CD4-positive, alpha-beta T cell treated with Interleukin-17A for 1 hour (primary cell): ENCODE data around the gene SPRYD4.
"Not testable (repeated sequence)": the region's sequence is repeated elsewhere in the genome, so short reads cannot be mapped to it uniquely, and the experiment has no call there.

Experiments
- DNase-seq: peaks from one replicate; pipeline ENCODE4 v3.0.0-alpha.2; 2020

The SPRYD4 gene

GRCh38 chr12:56477521-56478225 is 9.3 kb downstream of the SPRYD4 start:
- DNase-seq: no peak

GRCh38 chr12:56479625-56480024 is 11.2 kb downstream of the SPRYD4 start:
- no peak for DNase-seq

- DNase-seq: no peak
Measured at GRCh38 chr12:56484566-56484965, 16.2 kb downstream of the SPRYD4 start.

DNA sequence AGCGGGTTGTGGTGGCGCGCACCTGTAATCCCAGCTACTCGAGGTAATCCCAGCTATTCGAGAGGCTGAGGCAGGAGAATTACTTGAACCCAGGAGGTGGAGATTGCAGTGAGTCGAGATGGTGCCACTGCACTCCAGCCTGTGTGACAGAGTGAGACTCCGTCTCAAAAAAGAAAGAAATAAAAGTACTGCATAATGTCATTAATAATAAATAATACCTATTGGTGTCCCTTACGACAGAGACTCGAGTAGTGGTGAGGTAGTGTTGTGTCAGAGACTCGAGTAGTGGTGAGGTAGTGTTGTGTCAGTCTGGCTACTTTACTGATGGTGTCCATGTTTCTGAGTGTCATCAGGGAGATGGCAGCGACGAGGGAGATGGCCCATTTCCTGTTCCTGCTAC is 18.3 kb downstream of the SPRYD4 start:
- DNase-seq: no peak

GRCh38 chr12:56487448-56488040 is 19.2 kb downstream of the SPRYD4 start:
- no peak for DNase-seq

- DNase-seq: peak; percentile 87
Measured at GRCh38 chr12:56488041-56488955, 19.9 kb downstream of the SPRYD4 start, which contains the start of gene GLS2. Gene GLS2, minus strand, starts transcription at chr12:56488161. Its CDS starts 43 bp downstream, at chr12:56488118.

- DNase-seq: no peak
Measured at GRCh38 chr12:56490360-56490759, 22.0 kb downstream of the SPRYD4 start.

GRCh38 chr12:56493409-56494105 is 25.2 kb downstream of the SPRYD4 start:
- not testable (repeated sequence) for DNase-seq

GRCh38 chr12:56494106-56494415 is 25.7 kb downstream of the SPRYD4 start:
- not testable (repeated sequence) for DNase-seq

DNA sequence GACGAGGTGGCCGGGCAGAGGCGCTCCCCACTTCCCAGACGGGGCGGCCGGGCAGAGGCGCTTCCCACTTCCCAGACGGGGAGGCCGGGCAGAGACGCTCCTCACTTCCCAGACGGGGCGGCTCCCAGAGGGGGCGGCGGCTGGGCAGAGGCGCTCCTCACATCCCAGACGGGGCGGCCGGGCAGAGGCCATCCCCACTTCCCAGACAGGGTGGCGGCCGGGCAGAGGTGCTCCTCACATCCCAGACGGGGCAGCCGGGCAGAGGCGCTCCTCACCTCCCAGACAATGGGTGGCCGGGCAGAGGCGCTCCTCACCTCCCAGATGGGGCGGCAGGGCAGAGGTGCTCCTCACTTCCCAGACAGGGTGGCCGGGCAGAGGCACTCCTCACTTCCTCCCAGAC is 26.1 kb downstream of the SPRYD4 start:
- DNase-seq: not testable (repeated sequence)

- DNase-seq: peak; percentile 64
Measured at GRCh38 chr12:56496704-56497103, 28.3 kb downstream of the SPRYD4 start.

- DNase-seq: not testable (repeated sequence)
Measured at GRCh38 chr12:56498126-56498902, 29.9 kb downstream of the SPRYD4 start.

GRCh38 chr12:56499452-56499851 is 31.1 kb downstream of the SPRYD4 start:
- DNase-seq: not testable (repeated sequence)

GRCh38 chr12:56499879-56500278 is 31.5 kb downstream of the SPRYD4 start:
- DNase-seq: not testable (repeated sequence)

DNA sequence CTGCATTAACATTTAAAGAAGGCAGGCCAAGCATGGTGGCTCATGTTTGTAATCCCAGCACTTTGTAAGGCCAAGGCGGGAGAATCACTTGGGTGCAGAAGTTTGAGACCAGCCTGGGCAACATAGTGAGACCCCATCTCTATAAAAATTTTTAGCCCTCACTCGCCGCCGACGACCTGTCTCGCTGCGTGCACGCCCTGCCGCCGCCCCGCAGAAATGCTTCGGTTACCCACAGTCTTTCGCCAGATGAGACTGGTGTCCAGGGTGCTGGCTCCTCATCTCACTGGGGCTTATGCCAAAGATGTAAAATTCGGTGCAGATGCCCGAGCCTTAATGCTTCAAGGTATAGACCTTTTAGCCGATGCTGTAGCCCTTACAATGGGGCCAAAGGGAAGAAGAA is 42.4 kb downstream of the SPRYD4 start:
- no peak for DNase-seq

DNA sequence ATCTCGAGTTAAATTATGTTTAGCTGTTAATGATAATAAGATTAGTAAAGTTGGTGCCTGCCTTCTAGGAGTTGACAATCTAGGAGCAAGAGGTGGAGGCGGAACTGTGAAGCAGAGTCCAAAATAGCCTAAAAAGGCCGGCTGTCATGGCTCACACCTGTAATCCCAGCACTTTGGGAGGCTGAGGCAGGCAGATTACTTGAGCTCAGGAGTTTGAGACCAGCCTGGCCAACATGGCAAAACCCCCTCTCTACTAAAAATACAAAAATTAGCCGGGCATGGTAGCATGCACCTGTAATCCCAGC is 45.6 kb downstream of the SPRYD4 start:
- not testable (repeated sequence) for DNase-seq

DNA sequence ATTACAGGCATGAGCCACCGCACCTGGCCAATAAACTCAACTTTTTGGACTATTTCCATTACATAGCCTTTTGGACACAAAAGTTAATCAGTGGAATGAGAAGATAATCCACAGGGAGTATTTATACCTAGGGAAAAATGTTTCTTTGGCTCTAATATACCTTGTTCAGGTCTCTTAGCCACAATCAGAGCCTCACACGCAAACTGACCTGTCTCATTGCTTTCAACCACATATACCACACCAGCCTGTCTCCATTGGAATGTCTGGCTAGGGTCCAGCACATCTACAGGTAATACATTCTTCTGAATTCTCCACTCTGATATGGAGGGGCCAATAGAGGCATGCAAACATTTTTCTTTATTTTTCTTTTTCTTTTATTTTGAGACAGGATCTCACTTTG is 49.5 kb downstream of the SPRYD4 start:
- DNase-seq: no peak

GRCh38 chr12:56518570-56518969 is 50.2 kb downstream of the SPRYD4 start:
- DNase-seq: no peak

- DNase-seq: no peak
Measured at GRCh38 chr12:56520048-56520447, 51.7 kb downstream of the SPRYD4 start.

DNA sequence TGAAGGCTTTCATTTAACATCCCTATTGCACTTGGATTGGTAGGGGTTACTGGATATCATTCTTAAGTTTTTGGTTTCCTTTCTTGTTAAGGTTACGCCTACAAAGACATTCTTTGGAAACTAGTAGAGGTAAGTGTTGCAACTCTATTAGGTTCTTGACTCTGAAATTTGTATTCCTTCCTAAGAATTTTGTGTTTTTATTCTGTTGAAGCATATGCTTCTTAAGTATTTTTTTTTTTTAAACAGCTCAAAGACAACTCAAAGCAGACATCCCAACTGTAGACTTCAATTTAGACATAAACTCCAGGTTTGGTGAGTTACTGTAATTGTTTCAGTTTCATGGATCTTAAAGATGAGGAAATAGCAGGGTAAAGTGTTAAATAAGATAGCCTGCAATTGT is 52.1 kb downstream of the SPRYD4 start:
- DNase-seq: no peak

DNA sequence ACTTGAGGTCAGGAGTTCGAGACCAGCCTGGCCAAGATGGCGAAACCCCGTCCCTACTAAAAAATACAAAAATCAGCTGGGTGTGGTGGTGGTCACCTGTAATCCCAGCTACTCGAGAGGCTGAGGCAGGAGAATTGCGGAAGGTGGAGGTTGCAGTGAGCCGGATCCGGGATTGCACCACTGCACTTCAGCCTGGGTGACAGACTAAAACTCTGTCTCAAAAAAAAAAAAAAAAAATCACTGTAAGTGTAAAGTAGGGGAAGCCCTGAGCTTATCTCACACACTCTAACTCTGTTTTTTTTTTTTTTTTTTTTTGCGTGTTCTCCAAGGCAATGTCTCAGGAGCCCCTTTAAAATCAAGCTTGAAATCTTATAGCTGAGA is 52.8 kb downstream of the SPRYD4 start:
- no peak for DNase-seq

DNA sequence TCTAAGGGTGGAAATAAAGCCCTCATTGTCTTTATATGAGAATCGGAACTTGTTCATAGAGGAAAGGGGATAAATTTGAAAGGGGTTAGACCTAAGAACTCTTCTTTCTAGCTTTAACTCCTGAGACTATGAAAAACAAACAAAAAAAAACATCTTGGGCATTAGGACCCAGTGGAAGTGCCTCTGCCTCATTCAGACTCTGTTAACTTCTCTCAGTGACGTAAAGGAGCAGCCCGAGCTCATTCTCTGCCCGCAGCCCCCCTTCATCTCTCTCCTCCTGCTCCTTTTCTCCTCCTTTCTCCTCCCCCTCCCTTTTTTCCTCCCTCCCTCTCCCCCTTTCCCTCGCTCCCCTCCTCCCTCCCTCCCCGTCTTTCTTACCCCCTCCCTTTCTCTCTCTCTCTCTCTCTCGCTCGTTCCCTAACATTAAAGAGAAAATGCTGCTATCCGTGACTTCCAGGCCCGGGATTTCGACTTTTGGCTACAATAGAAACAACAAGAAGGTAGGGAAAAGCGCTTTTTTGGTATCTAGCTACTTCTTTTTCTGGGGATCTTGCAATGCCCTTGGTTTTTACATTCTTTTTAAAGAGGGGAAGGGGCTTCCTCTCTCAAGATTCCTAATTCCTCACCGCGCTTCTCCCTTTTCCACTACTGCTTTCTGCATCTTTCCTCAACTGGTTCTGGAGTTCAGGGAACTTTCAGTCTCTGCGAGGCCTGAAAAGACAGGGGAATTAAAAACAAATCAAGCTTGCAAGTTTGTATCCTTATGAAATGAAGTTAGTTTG is 53.4 kb downstream of the SPRYD4 start, which contains the start of gene RBMS2:
TSS of gene RBMS2 (plus strand) at position 231 of the 782 bp plus-strand sequence. CDS start at position 435, 204 bp downstream.
- peak; percentile 46 for DNase-seq
